Peyer's patch (tissue), 4 donors: ENCODE data around the gene LIG4. TPM values are rescaled to one million over a fixed set of nuclear protein-coding genes. Genes with fewer than 3 reads are reported as not detected.

Experiments used
- DNase-seq, 3 donors: peaks; one replicate each; pipeline ENCODE4 v3.0.0-alpha.2; 2017 to 2019
- H3K27ac ChIP-seq, 4 donors: fragments of 200-600 bp; sonication (generic); one replicate each; pipeline ENCODE4 v1.5.1; 2016 to 2019
- H3K27me3 ChIP-seq, 2 donors: fragments of 200-600 bp; sonication (generic); one replicate each; pipeline ENCODE4 v1.5.1; 2019
- H3K36me3 ChIP-seq, 3 donors: fragments of 200-600 bp; sonication (generic); one replicate each; pipeline ENCODE4 v1.5.1; 2016 to 2019
- H3K4me1 ChIP-seq, 4 donors: fragments of 200-600 bp; sonication (generic); one replicate each; pipeline ENCODE4 v1.5.1; 2016 to 2019
- H3K4me3 ChIP-seq, 4 donors: fragments of 200-600 bp; sonication (generic); 1 replicate in 3 of 4; 2 replicates in 1 of 4; pipeline ENCODE4 v1.5.1; 2016 to 2019; ENCODE audit warnings: mild to moderate bottlenecking in 1 of 4
- H3K9me3 ChIP-seq, 4 donors: fragments of 200-600 bp; sonication (generic); one replicate each; pipeline ENCODE4 v1.5.1; 2016 to 2019; ENCODE audit warnings: mild to moderate bottlenecking in 1 of 4
- POLR2A ChIP-seq, 2 donors: fragments of 450-650 bp; IDR thresholded peaks; one replicate each; pipeline ENCODE4 v1.5.1; 2017; ENCODE audit warnings: antibody characterized with exemption in 2 of 2, mild to moderate bottlenecking in 2 of 2, moderate library complexity in 2 of 2
- total RNA-seq, 4 donors: library from RNA; depleted of rRNA; stranded (reverse); fragments of >200 nt; gene quantifications; one replicate each; pipeline ENCODE4 v1.1.0, GENCODE V29; 2016
- TF ChIP-seq, protein P1 (sequence below), 6 experiments: fragments of 450-650 bp in 4 of 6; fragments of 200-600 bp in 2 of 6; sonication (generic) in 1 of 6; IDR thresholded peaks; one replicate each; pipeline ENCODE4 v1.5.1; 2017 to 2019; ENCODE audit warnings: antibody characterized with exemption in 6 of 6, mild to moderate bottlenecking in 3 of 6, moderate library complexity in 1 of 6

The LIG4 gene
- total RNA-seq, 4 donors from 2014 or later = 4.1 to 12.3 (median 10.6) TPM

DNA sequence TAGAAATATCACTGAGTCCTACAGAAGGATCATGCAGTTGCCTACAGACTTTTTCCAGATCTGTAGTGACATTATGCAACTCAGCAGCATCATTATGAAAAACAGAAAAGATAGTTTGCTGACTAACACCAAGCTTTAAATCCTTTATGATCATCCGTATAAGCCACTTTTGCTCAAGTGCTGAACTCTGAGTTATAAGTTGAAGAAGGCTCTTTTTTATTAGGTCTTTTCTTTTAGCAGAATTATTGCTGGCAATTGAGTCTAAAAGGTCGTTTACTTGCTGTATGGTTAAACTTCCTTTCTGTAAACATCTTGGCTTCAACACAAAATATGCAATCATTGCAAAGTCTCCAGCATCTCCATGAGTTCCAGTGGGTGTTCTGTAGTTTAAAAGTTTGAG is 4.8 kb downstream of the LIG4 start:
- no peak for DNase-seq
- Histone ChIP-seq H3K27ac (no peak overlapping the region), H3K4me3 (no peak overlapping the region), H3K27me3 (no peaks in the 10 kb centered on the region), H3K9me3 (no peaks in the 10 kb centered on the region), H3K36me3 (peaks cover 0 to 12% (median 0%) of the 10 kb centered on the region in 3 donors), H3K4me1 (peaks cover 0 to 9% (median 0%) of the 10 kb centered on the region in 4 donors)
- TF ChIP-seq, protein P1, sequence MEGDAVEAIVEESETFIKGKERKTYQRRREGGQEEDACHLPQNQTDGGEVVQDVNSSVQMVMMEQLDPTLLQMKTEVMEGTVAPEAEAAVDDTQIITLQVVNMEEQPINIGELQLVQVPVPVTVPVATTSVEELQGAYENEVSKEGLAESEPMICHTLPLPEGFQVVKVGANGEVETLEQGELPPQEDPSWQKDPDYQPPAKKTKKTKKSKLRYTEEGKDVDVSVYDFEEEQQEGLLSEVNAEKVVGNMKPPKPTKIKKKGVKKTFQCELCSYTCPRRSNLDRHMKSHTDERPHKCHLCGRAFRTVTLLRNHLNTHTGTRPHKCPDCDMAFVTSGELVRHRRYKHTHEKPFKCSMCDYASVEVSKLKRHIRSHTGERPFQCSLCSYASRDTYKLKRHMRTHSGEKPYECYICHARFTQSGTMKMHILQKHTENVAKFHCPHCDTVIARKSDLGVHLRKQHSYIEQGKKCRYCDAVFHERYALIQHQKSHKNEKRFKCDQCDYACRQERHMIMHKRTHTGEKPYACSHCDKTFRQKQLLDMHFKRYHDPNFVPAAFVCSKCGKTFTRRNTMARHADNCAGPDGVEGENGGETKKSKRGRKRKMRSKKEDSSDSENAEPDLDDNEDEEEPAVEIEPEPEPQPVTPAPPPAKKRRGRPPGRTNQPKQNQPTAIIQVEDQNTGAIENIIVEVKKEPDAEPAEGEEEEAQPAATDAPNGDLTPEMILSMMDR (IDR thresholded peaks at IDR 0.05) = no peak
- no peak for TF ChIP-seq POLR2A (IDR thresholded peaks at IDR 0.05)

DNA sequence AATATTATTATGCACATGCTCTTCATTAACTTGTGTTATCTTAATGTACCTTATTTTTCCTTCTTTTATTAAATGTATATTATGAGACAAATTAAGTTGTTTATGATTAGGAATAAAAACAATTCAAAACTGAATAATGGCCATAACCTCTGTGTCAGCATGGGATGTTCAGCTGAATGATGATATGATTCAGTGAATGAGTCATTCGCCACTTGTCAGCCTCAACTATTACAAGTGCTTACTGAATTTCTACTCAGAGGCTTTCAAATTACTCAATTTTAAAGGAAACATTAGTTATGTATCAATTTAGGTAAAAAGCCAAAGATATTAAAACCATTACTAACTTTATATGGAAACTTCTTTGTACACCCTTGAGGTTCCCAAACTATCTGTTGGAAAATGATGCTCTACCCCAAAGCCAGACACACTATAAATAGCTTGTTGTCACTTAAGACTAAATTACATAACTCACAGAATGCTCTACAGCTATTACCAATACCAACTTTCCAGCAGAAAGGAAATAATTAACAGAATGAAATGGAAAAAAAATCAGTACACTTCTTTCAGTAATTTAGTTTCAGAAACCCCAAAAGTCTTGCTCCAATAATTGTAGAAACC is 14.4 kb downstream of the LIG4 start:
- no peaks in the 10 kb centered on the region for H3K36me3 ChIP-seq
- no peaks in the 10 kb centered on the region for H3K27me3 ChIP-seq
- H3K4me3 ChIP-seq = no peak overlapping the region
- TF ChIP-seq, protein P1 (IDR thresholded peaks at IDR 0.05) = no peak
- TF ChIP-seq POLR2A (IDR thresholded peaks at IDR 0.05) = no peak
- H3K4me1 ChIP-seq = no peaks in the 10 kb centered on the region
- H3K27ac ChIP-seq = no peak overlapping the region
- no peaks in the 10 kb centered on the region for H3K9me3 ChIP-seq
- no peak for DNase-seq

DNA sequence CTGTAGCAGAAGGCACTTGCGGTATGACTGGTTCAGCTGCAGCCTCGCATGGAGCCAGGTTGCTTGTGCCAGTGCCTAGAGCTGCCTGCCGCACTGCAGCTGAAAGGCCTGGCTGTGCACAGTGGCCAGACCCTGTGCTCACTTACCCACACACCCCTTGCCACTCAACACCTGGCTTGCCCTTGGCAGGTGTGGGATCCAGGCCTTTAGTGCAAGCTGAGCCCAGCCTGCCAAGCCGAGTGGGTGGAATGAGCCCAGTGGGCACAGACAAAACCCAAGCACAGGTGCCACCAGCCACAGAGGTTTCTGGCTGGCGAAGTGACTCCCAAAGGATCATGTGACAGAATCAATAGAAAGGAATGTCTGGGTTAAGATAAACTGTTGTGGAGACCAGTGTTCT is 19.5 kb downstream of the LIG4 start:
- TF ChIP-seq, protein P1 (IDR thresholded peaks at IDR 0.05) = no peak
- no peak for TF ChIP-seq POLR2A (IDR thresholded peaks at IDR 0.05)
- Histone ChIP-seq H3K9me3 (peaks cover 0 to 13% (median 2%) of the 10 kb centered on the region in 4 donors), H3K4me3 (no peak overlapping the region), H3K36me3 (no peaks in the 10 kb centered on the region), H3K4me1 (no peaks in the 10 kb centered on the region), H3K27ac (no peak overlapping the region), H3K27me3 (no peaks in the 10 kb centered on the region)
- DNase-seq = no peak

DNA sequence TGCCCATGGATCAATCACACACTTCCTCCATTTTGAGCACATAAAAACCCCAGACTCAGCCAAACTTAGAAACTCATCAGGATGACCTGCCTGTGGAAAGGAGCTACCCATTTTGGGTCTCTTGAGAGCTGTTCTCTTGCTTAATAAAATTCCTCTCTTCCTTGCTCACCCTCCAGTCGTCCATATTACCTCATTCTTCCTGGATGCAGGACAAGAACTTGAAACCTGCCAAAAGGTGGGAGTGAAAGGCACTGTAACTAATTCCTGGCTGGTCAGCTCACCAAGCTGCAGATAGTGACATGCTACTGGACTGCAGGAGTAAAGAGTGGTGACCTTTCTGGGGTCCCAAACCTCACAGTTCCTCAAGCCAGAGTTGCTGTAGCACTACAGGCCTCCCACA is 20.2 kb downstream of the LIG4 start:
- H3K4me1 ChIP-seq = no peaks in the 10 kb centered on the region
- no peak overlapping the region for H3K4me3 ChIP-seq
- no peak for DNase-seq
- H3K27ac ChIP-seq = no peak overlapping the region
- H3K9me3 ChIP-seq = peaks cover 0 to 13% (median 2%) of the 10 kb centered on the region in 4 donors
- TF ChIP-seq, protein P1 (IDR thresholded peaks at IDR 0.05) = no peak
- no peak for TF ChIP-seq POLR2A (IDR thresholded peaks at IDR 0.05)
- no peaks in the 10 kb centered on the region for H3K27me3 ChIP-seq
- H3K36me3 ChIP-seq = no peaks in the 10 kb centered on the region

DNA sequence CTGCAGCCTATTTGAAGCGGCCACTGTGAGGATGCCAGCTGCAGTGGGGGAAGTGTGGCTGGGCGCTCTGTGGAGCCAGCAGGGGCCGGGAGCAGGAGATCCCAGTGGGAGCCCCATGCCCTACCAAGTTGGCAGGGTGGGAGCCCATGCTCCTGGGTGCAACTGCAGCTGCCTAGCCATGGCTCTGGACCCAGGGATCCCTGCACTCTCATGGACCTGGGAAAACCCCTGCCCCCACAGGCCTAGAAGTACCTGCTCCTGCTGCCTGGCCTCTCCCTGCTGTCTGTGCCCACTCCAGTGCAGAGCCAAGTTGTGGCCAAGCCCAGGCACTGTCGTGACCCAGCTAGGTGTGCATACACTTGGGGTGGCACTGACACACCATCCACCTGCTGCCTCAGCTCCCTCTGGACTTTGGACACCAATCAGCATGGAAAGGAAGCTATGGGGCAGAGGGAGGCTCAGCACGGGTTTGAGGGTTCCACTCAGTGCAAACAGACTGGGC is 20.9 kb downstream of the LIG4 start:
- no peak overlapping the region for H3K27ac ChIP-seq
- H3K27me3 ChIP-seq = no peaks in the 10 kb centered on the region
- H3K4me1 ChIP-seq = no peaks in the 10 kb centered on the region
- H3K4me3 ChIP-seq = no peak overlapping the region
- H3K36me3 ChIP-seq = no peaks in the 10 kb centered on the region
- H3K9me3 ChIP-seq = peaks cover 0 to 13% (median 2%) of the 10 kb centered on the region in 4 donors
- DNase-seq = no peak
- TF ChIP-seq, protein P1 (IDR thresholded peaks at IDR 0.05) = no peak
- TF ChIP-seq POLR2A (IDR thresholded peaks at IDR 0.05) = no peak
